Ishikawa (cell line): ENCODE measurements around the gene MED13L.

Experiments
- CEBPB ChIP-seq: IDR thresholded peaks from 2 replicates; pipeline ENCODE4 v1.6.1; 2012
- CREB1 ChIP-seq: IDR thresholded peaks from 2 replicates; pipeline ENCODE4 v1.6.1; 2012; ENCODE audit warnings: low read depth
- EGR1 ChIP-seq: IDR thresholded peaks from 2 replicates; pipeline ENCODE4 v1.6.1; 2012
- EP300 ChIP-seq: IDR thresholded peaks from 2 replicates; pipeline ENCODE4 v1.6.1; 2012; ENCODE audit warnings: borderline replicate concordance
- FOXM1 ChIP-seq: IDR thresholded peaks from 2 replicates; pipeline ENCODE4 v1.6.1; 2012; ENCODE audit warnings: low read depth, borderline replicate concordance
- NFIC ChIP-seq: IDR thresholded peaks from 2 replicates; pipeline ENCODE4 v1.6.1; 2012
- RAD21 ChIP-seq: IDR thresholded peaks from 2 replicates; pipeline ENCODE4 v1.6.1; 2012; ENCODE audit warnings: low read depth
- REST ChIP-seq: IDR thresholded peaks from 2 replicates; pipeline ENCODE4 v1.6.1; 2012; ENCODE audit warnings: low read depth, mild to moderate bottlenecking
- TAF1 ChIP-seq: IDR thresholded peaks from 2 replicates; pipeline ENCODE4 v1.6.1; 2012; ENCODE audit warnings: low read depth, mild to moderate bottlenecking
- TCF12 ChIP-seq: IDR thresholded peaks from 2 replicates; pipeline ENCODE4 v1.6.1; 2012; ENCODE audit warnings: low read depth
- TEAD4 ChIP-seq: IDR thresholded peaks from 2 replicates; pipeline ENCODE4 v1.6.1; 2012
- YY1 ChIP-seq: IDR thresholded peaks from 2 replicates; pipeline ENCODE4 v1.6.1; 2012; ENCODE audit warnings: low read depth
- ZBTB7A ChIP-seq: IDR thresholded peaks from 2 replicates; pipeline ENCODE4 v1.6.1; 2012; ENCODE audit warnings: low read depth
- TF ChIP-seq, protein P1 (sequence below): IDR thresholded peaks from 2 replicates; pipeline ENCODE4 v1.6.1; 2012
- TF ChIP-seq, protein P2 (sequence below): IDR thresholded peaks from 2 replicates; pipeline ENCODE4 v1.6.1; 2012

MED13L gene

GRCh38 chr12:116174006-116174405, 103.5 kb downstream of the MED13L start:
- TF ChIP-seq EP300 = no peak
- no peak for TF ChIP-seq CREB1
- TF ChIP-seq ZBTB7A = no peak
- no peak for TF ChIP-seq FOXM1
- TF ChIP-seq YY1 = no peak
- TF ChIP-seq RAD21 = no peak
- no peak for TF ChIP-seq TEAD4
- no peak for TF ChIP-seq NFIC
- TF ChIP-seq CEBPB = no peak
- TF ChIP-seq, protein P1, sequence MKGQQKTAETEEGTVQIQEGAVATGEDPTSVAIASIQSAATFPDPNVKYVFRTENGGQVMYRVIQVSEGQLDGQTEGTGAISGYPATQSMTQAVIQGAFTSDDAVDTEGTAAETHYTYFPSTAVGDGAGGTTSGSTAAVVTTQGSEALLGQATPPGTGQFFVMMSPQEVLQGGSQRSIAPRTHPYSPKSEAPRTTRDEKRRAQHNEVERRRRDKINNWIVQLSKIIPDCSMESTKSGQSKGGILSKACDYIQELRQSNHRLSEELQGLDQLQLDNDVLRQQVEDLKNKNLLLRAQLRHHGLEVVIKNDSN = no peak
- no peak for TF ChIP-seq REST
- no peak for TF ChIP-seq TCF12
- TF ChIP-seq EGR1 = no peak
- TF ChIP-seq TAF1 = no peak
- TF ChIP-seq, protein P2, sequence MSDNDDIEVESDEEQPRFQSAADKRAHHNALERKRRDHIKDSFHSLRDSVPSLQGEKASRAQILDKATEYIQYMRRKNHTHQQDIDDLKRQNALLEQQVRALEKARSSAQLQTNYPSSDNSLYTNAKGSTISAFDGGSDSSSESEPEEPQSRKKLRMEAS = no peak

DNA sequence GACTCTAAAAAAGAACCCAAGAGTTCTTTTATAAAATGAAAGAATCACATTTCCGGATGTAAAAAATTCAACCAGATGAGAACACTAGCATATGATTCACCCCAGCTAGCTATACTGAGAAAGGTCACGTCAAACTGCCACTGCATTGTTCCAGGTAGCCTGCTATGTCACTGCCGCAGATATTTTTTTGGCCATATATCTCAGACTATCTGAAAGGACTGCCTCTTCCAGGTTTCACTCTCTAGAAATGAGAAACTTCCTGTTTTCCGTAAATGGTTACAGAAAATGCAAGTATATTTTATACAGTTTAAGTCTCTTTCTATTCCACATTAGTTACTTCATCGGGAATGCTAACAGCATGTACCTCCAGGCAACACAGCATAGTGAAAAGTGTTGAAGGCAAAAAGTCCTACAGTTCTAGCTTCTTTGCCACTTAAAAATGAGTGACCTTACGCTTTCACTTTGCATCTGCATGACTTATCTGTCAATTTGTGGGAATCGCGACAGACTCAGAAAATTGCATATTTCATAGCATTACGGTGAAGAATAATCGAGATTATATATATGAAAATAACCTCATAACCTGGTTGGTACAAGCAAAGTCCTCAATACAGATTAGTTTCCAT, 105.2 kb downstream of the MED13L start:
- TF ChIP-seq CEBPB (no peak), NFIC (no peak), TEAD4 (no peak), CREB1 (no peak)
- TF ChIP-seq, protein P2 = no peak

GRCh38 chr12:116171549-116171948, 105.9 kb downstream of the MED13L start:
- TF ChIP-seq YY1 (no peak), CEBPB (no peak)

DNA sequence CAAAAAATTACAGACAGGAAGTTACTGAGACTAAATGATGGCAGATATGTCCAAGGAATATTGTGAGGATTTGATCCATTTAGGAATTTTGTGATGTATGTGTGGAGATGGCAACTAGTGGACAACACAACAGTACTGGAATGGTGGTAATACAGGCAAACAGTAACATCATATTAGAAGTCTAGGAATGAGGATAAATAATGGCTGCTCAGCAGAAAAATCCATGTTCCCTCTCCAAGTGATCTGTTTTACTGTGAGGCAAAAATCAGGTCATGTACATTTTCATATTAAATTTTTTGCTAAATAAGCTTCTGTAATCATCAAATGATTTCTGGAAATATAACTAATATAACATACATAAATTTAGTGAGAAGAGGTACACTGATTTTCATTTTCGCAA, 108.4 kb downstream of the MED13L start:
- no peak for TF ChIP-seq EP300
- TF ChIP-seq TCF12 = no peak
- no peak for TF ChIP-seq EGR1
- TF ChIP-seq, protein P1 = no peak
- no peak for TF ChIP-seq ZBTB7A
- TF ChIP-seq CEBPB = no peak
- no peak for TF ChIP-seq YY1
- TF ChIP-seq CREB1 = no peak
- no peak for TF ChIP-seq FOXM1
- TF ChIP-seq REST = no peak
- TF ChIP-seq TAF1 = no peak
- TF ChIP-seq, protein P2 = no peak
- no peak for TF ChIP-seq NFIC
- TF ChIP-seq RAD21 = no peak
- TF ChIP-seq TEAD4 = no peak

DNA sequence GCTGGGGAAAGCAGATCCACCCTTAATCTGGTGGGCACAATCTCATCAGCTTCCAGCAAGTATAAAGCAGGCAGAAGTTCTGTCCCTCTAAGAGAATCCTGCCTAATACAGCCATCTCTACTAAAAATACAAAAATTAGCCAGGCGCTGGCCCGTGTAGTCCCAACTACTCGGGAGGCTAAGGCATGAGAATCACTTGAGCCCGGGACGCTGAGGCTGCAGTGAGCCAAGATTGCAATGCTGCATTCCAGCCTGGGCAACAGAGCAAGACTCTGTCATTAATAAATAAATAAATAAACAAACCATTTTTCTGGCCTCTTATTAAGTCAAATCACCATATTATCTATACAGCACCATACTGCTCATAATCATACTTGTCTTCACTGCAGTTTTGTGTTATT, 111.2 kb downstream of the MED13L start:
- TF ChIP-seq YY1 (no peak), CEBPB (no peak), ZBTB7A (no peak), NFIC (no peak), TCF12 (no peak), RAD21 (no peak), EGR1 (no peak), EP300 (no peak), CREB1 (no peak), FOXM1 (no peak), REST (no peak), TEAD4 (no peak), TAF1 (no peak)
- TF ChIP-seq, protein P2 = no peak
- TF ChIP-seq, protein P1 = no peak
